Measurements from ENCODE around the gene COL6A1. TPM values are rescaled to one million over a fixed set of nuclear protein-coding genes. Genes with fewer than 3 reads are reported as not detected.

The COL6A1 gene
- polyA plus RNA-seq, 2 of the 4 experiments (the other 2 are of a cell fraction) = 3.9 to 18.3 TPM

- no peak overlapping the region for H3K27ac ChIP-seq
- H3K9me3 ChIP-seq = no peaks in the 10 kb centered on the region
- ChIA-PET POLR2A (no interaction called here), CTCF (no interaction called here)
- TF ChIP-seq CHD4 (IDR thresholded peaks at IDR 0.05; ENCODE audit: borderline replicate concordance) = no peak
- no peak for TF ChIP-seq GATA3 (IDR thresholded peaks at IDR 0.05; ENCODE audit: borderline replicate concordance)
- FAIRE-seq = no peak
- no peak for DNase-seq (ENCODE audit: low read depth in 1 of 2, low spot score in 1 of 2)
- no peak overlapping the region for H3K4me3 ChIP-seq
- no peak for ATAC-seq
- 52% methylated on average over 3 of the region's 14 CpGs for WGBS (ENCODE audit: missing lambda C conversion rate)
- H3K4me1 ChIP-seq = no peaks in the 10 kb centered on the region
- no peak overlapping the region for H3K4me2 ChIP-seq
Observed at GRCh38 chr21:45944601-45945000, 37.0 kb upstream of the COL6A1 start.

- ATAC-seq = no peak
- CTCF ChIA-PET = no interaction called here
Observed at GRCh38 chr21:45945066-45945867, 36.3 kb upstream of the COL6A1 start.

GRCh38 chr21:45945868-45946210 is 35.7 kb upstream of the COL6A1 start:
- Histone ChIP-seq H3K4me1 (no peaks in the 10 kb centered on the region), H3K9me3 (no peaks in the 10 kb centered on the region), H3K27ac (no peak overlapping the region), H3K4me2 (no peak overlapping the region), H3K4me3 (no peak overlapping the region)
- no peak for ATAC-seq
- WGBS (ENCODE audit: missing lambda C conversion rate) = 44% methylated on average over 7 of the region's 12 CpGs
- FAIRE-seq = no peak
- CTCF ChIA-PET = no interaction called here
- POLR2A ChIA-PET = no interaction called here
- TF ChIP-seq RARB (CRISPR knock-in tag; IDR thresholded peaks at IDR 0.05) = no peak
- no peak for TF ChIP-seq EHF (CRISPR knock-in tag; IDR thresholded peaks at IDR 0.05)
- no peak for TF ChIP-seq RFX5 (IDR thresholded peaks at IDR 0.05)
- TF ChIP-seq KDM1A (IDR thresholded peaks at IDR 0.05; ENCODE audit: low read depth) = no peak
- no peak for TF ChIP-seq CHD2 (IDR thresholded peaks at IDR 0.05; ENCODE audit: low read length, partially characterized antibody)
- TF ChIP-seq HOXA7 (CRISPR knock-in tag; IDR thresholded peaks at IDR 0.05) = no peak
- TF ChIP-seq RCOR1 (IDR thresholded peaks at IDR 0.05; ENCODE audit: low read depth, low read length) = no peak
- no peak for TF ChIP-seq CTCF (IDR thresholded peaks at IDR 0.05)
- TF ChIP-seq NR3C1 (IDR thresholded peaks at IDR 0.05) = no peak
- TF ChIP-seq HDAC2 (IDR thresholded peaks at IDR 0.05) = no peak
- no peak for TF ChIP-seq FOSB (CRISPR knock-in tag; IDR thresholded peaks at IDR 0.05)
- no peak for TF ChIP-seq HOXB13 (CRISPR knock-in tag; IDR thresholded peaks at IDR 0.05; ENCODE audit: low read depth)
- no peak for TF ChIP-seq RNF2 (IDR thresholded peaks at IDR 0.05; ENCODE audit: borderline replicate concordance, low read depth)
- no peak for TF ChIP-seq EP300 (IDR thresholded peaks at IDR 0.05)
- no peak for TF ChIP-seq HOXB5 (CRISPR knock-in tag; IDR thresholded peaks at IDR 0.05)
- TF ChIP-seq CEBPB (IDR thresholded peaks at IDR 0.05) = no peak
- TF ChIP-seq PBX3 (IDR thresholded peaks at IDR 0.05) = no peak
- TF ChIP-seq MAFK (IDR thresholded peaks at IDR 0.05; ENCODE audit: partially characterized antibody) = no peak
- TF ChIP-seq E2F6 (IDR thresholded peaks at IDR 0.05; ENCODE audit: borderline replicate concordance, low read depth) = no peak
- no peak for DNase-seq (ENCODE audit: low read depth in 1 of 2, low spot score in 1 of 2)

More at GRCh38 chr21:45945066-45945867, 36.3 kb upstream of the COL6A1 start:
- POLR2A ChIA-PET = no interaction called here
- Histone ChIP-seq H3K27ac (no peak overlapping the region), H3K4me3 (no peak overlapping the region), H3K4me1 (no peaks in the 10 kb centered on the region), H3K9me3 (no peaks in the 10 kb centered on the region), H3K4me2 (no peak overlapping the region)
- DNase-seq (ENCODE audit: low read depth in 1 of 2, low spot score in 1 of 2) = no peak
- whole genome bisulfite sequencing (ENCODE audit: missing lambda C conversion rate) = 83% methylated on average over 6 of the region's 24 CpGs
- TF ChIP-seq CEBPB (IDR thresholded peaks at IDR 0.05) (no peak), USF2 (IDR thresholded peaks at IDR 0.05) (no peak), EHMT2 (IDR thresholded peaks at IDR 0.05; ENCODE audit: low read depth) (no peak), MAFK (IDR thresholded peaks at IDR 0.05; ENCODE audit: partially characterized antibody) (no peak), RAD21 (conservative IDR thresholded peaks at IDR 0.05 in 1 of 2, IDR thresholded peaks at IDR 0.05 in 1 of 2) (no peak), POLR2A (IDR thresholded peaks at IDR 0.05; ENCODE audit: low read length) (no peak), KDM5A (IDR thresholded peaks at IDR 0.05) (no peak), CHD2 (IDR thresholded peaks at IDR 0.05; ENCODE audit: low read length, partially characterized antibody) (no peak), CBX8 (IDR thresholded peaks at IDR 0.05) (no peak), ZFP36 (IDR thresholded peaks at IDR 0.05; ENCODE audit: borderline replicate concordance, partially characterized antibody) (no peak), HDAC2 (IDR thresholded peaks at IDR 0.05) (no peak), CBX2 (IDR thresholded peaks at IDR 0.05; ENCODE audit: borderline replicate concordance, low read depth) (no peak), RNF2 (IDR thresholded peaks at IDR 0.05; ENCODE audit: borderline replicate concordance, low read depth) (no peak), HOXA7 (CRISPR knock-in tag; IDR thresholded peaks at IDR 0.05) (no peak)
- FAIRE-seq = no peak

Measured in A549 (cell line).